CD4-positive, alpha-beta T cell (primary cell): Measurements from ENCODE around the gene GGPS1. TPM values are rescaled to one million over a fixed set of nuclear protein-coding genes. Genes with fewer than 3 reads are reported as not detected.

Experiments used
- ATAC-seq: fragments of 200-7000 bp; cut with Tn5 transposase; one replicate; pipeline ENCODE4 v1.10.0; 2022; ENCODE audit warnings: mild to moderate bottlenecking; ENCODE audit not compliant: poor library complexity
- CTCF ChIA-PET: fragments of 350-600 bp; sonication (Branson Sonifier 250); formaldehyde crosslinking; loops from one replicate; lab custom pipeline; 2021; ENCODE audit warnings: antibody characterized with exemption, inconsistent platforms; lab: Charles Lee
- POLR2A ChIA-PET: fragments of 350-600 bp; sonication (Branson Sonifier 250); formaldehyde crosslinking; loops from one replicate; lab custom pipeline; 2021; ENCODE audit warnings: antibody characterized with exemption, inconsistent platforms; lab: Charles Lee
- DNase-seq, 14 experiments: peaks; one replicate each; pipeline ENCODE4 v3.0.0-alpha.2; 2013 to 2020; ENCODE audit warnings: mixed read lengths in 2 of 14
- H3K27ac ChIP-seq, 2 donors: one replicate each; pipeline versions ENCODE4 v1.5.1 to v1.7.0; 2013; ENCODE audit warnings: low read length in 2 of 2, low read depth in 1 of 2, mild to moderate bottlenecking in 1 of 2
- H3K27me3 ChIP-seq, 2 experiments: 1 replicate in 1 of 2; 2 replicates in 1 of 2; pipeline versions ENCODE4 v1.6.1 to v1.7.0; 2013; ENCODE audit warnings: low read length in 2 of 2, control low read depth in 1 of 2, mild to moderate bottlenecking in 1 of 2, moderate library complexity in 1 of 2; ENCODE audit not compliant: insufficient read depth in 2 of 2, control insufficient read depth in 1 of 2
- H3K36me3 ChIP-seq: one replicate; pipeline ENCODE4 v1.6.1; 2013; ENCODE audit warnings: low read length, control low read depth; ENCODE audit not compliant: insufficient read depth
- H3K4me1 ChIP-seq: one replicate; pipeline ENCODE4 v1.6.1; 2013; ENCODE audit warnings: low read length, control low read depth; ENCODE audit not compliant: insufficient read depth
- H3K4me3 ChIP-seq: one replicate; pipeline ENCODE4 v1.5.1; 2013; ENCODE audit warnings: mild to moderate bottlenecking, low read length, moderate library complexity
- H3K9me3 ChIP-seq, 2 experiments: 1 replicate in 1 of 2; 2 replicates in 1 of 2; pipeline versions ENCODE4 v1.6.1 to v1.7.0; 2013; ENCODE audit warnings: low read length in 2 of 2, mild to moderate bottlenecking in 2 of 2, control low read depth in 1 of 2, moderate library complexity in 1 of 2; ENCODE audit not compliant: control insufficient read depth in 1 of 2, insufficient read depth in 1 of 2
- H3K27ac Mint-ChIP-seq: one replicate; pipeline ENCODE4 v1.8.0; 2020; ENCODE audit warnings: mixed read lengths
- H3K27me3 Mint-ChIP-seq: one replicate; pipeline ENCODE4 v1.8.0; 2021; ENCODE audit warnings: mixed read lengths
- H3K36me3 Mint-ChIP-seq: one replicate; pipeline ENCODE4 v1.8.0; 2021; ENCODE audit warnings: low read depth, mixed read lengths
- H3K4me1 Mint-ChIP-seq: one replicate; pipeline ENCODE4 v1.8.0; 2021; ENCODE audit warnings: low read depth, mixed read lengths
- H3K4me3 Mint-ChIP-seq: one replicate; pipeline ENCODE4 v1.8.0; 2020; ENCODE audit warnings: mild to moderate bottlenecking, mixed read lengths
- H3K9me3 Mint-ChIP-seq: one replicate; pipeline ENCODE4 v1.8.0; 2020; ENCODE audit warnings: mixed read lengths
- CTCF ChIP-seq: fragments of 200-600 bp; IDR thresholded peaks from one replicate; pipeline ENCODE4 v1.8.0; 2022; ENCODE audit warnings: antibody characterized with exemption, mild to moderate bottlenecking
- intact Hi-C, 2 experiments: fragments of 100-400 bp; cut with DNase I in 1 of 2; cut with micrococcal nuclease in 1 of 2; formaldehyde crosslinking; loops; one replicate each; pipeline versions ENCODE4 v1.15.1 to v1.9.0; 2023 to 2025; cut with DNase I, micrococcal nuclease
- total RNA-seq, 174 experiments: library from RNA in 2 of 174; stranded (reverse) in 2 of 174; gene quantifications; one replicate each; pipeline ENCODE4 v1.2.3 and lab custom pipeline; 2021 to 2026

GGPS1 gene
- total RNA-seq, 2 experiments from 2014 or later = 20.6 to 20.9 TPM

GRCh38 chr1:235367000-235367908 is 38.9 kb downstream of the GGPS1 start, which contains the start of gene TBCE:
Gene TBCE (plus strand): TSS chr1:235367427. CDS start chr1:235380050, 12,623 bp downstream.
- H3K4me3 ChIP-seq = peak within 1 kb of the TSS; percentile 84
- H3K4me1 Mint-ChIP-seq = peaks cover 37% of the 10 kb centered on the region

GRCh38 chr1:235368428-235368827 is 40.1 kb downstream of the GGPS1 start:
- Mint-ChIP-seq H3K4me3 (peak overlapping the region; percentile 99), H3K4me1 (peaks cover 41% of the 10 kb centered on the region), H3K27ac (peak overlapping the region; percentile 89), H3K36me3 (peaks cover 7% of the 10 kb centered on the region), H3K27me3 (no peaks in the 10 kb centered on the region), H3K9me3 (no peaks in the 10 kb centered on the region)
- ATAC-seq (no peak), DNase-seq (no peak)
- CTCF ChIA-PET = interaction anchor here (1.6 kb wide), 1 partner anchor 115 kb away, joined by 4 read pairs; no protein-coding TSS in a partner anchor
- Histone ChIP-seq H3K4me3 (no peak overlapping the region), H3K36me3 (peaks cover 2% of the 10 kb centered on the region), H3K4me1 (peaks cover 11% of the 10 kb centered on the region), H3K27me3 (no peaks in the 10 kb centered on the region), H3K9me3 (no peaks in the 10 kb centered on the region), H3K27ac (no peak overlapping the region)
- POLR2A ChIA-PET = interaction anchor here (1.3 to 2.0 kb wide), 2 partner anchors 39 to 41 kb away, joined by 4 to 5 read pairs; partner anchors contain the start of gene ARID4B
- intact Hi-C loops = loop anchor here (5.0 kb wide), 3 partner anchors 36 to 44 kb away; partner anchors contain the start of genes ARID4B (in 1 of the 2) and GGPS1 (in 1 of the 2)
- no peak for TF ChIP-seq CTCF

More at GRCh38 chr1:235367000-235367908, 38.9 kb downstream of the GGPS1 start, which contains the start of gene TBCE:
- Mint-ChIP-seq H3K36me3 (peaks cover 7% of the 10 kb centered on the region), H3K9me3 (no peaks in the 10 kb centered on the region), H3K27me3 (no peaks in the 10 kb centered on the region), H3K27ac (peak within 1 kb of the TSS; percentile 89), H3K4me3 (peak within 1 kb of the TSS; percentile 99)
- no peak for TF ChIP-seq CTCF
- no peaks in the 10 kb centered on the region for H3K9me3 ChIP-seq
- peak; percentile 55 to 91 (median 76) for DNase-seq
- H3K27ac ChIP-seq = peak within 1 kb of the TSS; percentile 48 to 70
- H3K4me1 ChIP-seq = peaks cover 11% of the 10 kb centered on the region
- H3K36me3 ChIP-seq = peaks cover 2% of the 10 kb centered on the region
- ChIA-PET CTCF (interaction anchor here (1.6 kb wide), 1 partner anchor 114 kb away, joined by 4 read pairs; no protein-coding TSS in a partner anchor), POLR2A (interaction anchor here (0.6 to 2.0 kb wide), 9 partner anchors 8 to 207 kb away, joined by 3 to 6 read pairs (median 4); partner anchors contain the start of genes ARID4B and GGPS1)
- ATAC-seq = peak; percentile 96
- intact Hi-C loops = loop anchor here (5.0 kb wide), 3 partner anchors 35 to 45 kb away; partner anchors contain the start of genes ARID4B (in 1 of the 2) and GGPS1 (in 1 of the 2)
- no peaks in the 10 kb centered on the region for H3K27me3 ChIP-seq

- CTCF ChIA-PET = no interaction called here
Measured at GRCh38 chr1:235369802-235370201, 41.4 kb downstream of the GGPS1 start.

More at GRCh38 chr1:235369802-235370201, 41.4 kb downstream of the GGPS1 start:
- H3K27ac Mint-ChIP-seq = no peak overlapping the region
- TF ChIP-seq CTCF = no peak
- Histone ChIP-seq H3K27ac (no peak overlapping the region), H3K9me3 (no peaks in the 10 kb centered on the region), H3K27me3 (no peaks in the 10 kb centered on the region), H3K36me3 (peaks cover 6% of the 10 kb centered on the region), H3K4me1 (peaks cover 11% of the 10 kb centered on the region), H3K4me3 (no peak overlapping the region)
- peak overlapping the region; percentile 59 for H3K4me3 Mint-ChIP-seq
- H3K36me3 Mint-ChIP-seq = peaks cover 13% of the 10 kb centered on the region
- ATAC-seq (no peak), DNase-seq (no peak)
- intact Hi-C loops = loop anchor here (5.0 kb wide), 3 partner anchors 38 to 43 kb away; partner anchors contain the start of genes ARID4B (in 1 of the 2) and GGPS1 (in 1 of the 2)
- no peaks in the 10 kb centered on the region for H3K9me3 Mint-ChIP-seq
- H3K4me1 Mint-ChIP-seq = peaks cover 41% of the 10 kb centered on the region
- no peaks in the 10 kb centered on the region for H3K27me3 Mint-ChIP-seq
- POLR2A ChIA-PET = no interaction called here
